ENCODE measurements around the gene SHFL.
A peak's percentile ranks its signal among the peaks of the same experiment; 100 is the strongest.

SHFL gene

DNA sequence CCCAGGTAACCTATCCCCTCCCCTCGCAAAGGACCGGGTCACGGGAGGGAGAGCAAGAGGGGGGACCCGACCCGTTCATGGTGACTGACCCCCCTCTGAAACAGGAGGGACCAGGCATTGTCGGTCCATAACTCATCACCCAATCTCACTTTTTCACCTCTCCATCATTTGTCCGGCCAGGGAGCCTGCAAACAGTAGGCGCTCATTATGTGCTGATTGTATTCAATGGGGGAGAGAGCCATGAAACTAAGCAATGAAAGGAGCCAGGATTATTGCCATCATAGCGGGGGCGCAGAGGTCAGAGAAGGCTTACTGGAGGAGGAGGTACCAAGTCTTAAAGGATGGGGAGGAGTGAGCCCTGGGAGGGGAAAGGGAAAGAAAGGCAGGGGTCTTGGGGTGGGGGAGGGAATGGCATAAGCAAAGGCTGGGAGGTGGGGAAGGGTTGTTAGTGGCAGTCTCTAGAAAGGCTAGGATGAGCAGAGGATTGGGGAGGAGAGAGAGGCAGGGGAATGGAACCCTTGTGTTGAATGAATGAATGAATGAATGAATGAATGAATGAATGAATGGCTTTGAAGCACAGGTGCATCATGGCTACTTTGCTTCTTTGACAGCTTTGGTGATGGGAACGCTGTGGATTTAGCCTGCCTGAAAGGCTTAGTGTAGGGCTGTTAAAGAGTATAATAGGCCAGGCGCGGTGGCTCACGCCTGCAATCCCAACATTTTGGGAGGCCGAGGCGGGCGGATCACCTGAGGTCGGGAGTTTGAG, 1.4 kb downstream of the SHFL start:
- DNase-seq (ENCODE audit: low read depth in 3 of 3): no peak

DNA sequence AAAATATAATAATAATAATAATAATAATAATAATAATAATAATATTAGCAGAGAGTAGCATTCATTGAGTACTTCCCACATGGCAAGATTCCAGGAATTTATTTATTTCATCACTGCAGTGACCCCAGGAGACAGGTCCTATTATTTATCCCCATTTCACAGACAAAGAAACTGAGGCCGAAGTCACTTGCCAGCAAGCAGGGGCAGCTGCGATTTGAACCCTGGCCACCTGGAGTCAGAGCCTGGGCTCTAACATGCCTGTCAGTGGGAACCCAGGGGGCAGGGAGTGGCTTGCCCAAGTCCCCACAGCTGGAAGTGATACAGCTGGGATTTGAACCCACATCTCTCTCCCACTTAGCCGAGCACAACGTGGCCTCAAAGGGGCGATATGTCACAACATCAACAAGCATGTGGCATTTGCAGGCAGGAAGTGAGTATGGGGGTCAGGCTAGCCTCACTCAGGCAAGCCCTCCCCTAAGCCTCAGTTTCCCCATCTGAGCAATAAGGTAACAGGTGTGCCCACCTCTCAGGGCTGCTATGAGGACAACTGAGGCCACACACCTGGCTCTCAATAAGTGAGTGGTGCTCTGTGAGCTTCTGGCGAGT, 2.9 kb downstream of the SHFL start:
- no peak for DNase-seq (ENCODE audit: low read depth in 3 of 3)

- no peak for DNase-seq (ENCODE audit: low read depth in 3 of 3)
Observed at GRCh38 chr19:10089801-10090375, 3.8 kb downstream of the SHFL start.

- no peak for DNase-seq (ENCODE audit: low read depth in 3 of 3)
Observed at GRCh38 chr19:10091370-10091687, 5.2 kb downstream of the SHFL start.

DNA sequence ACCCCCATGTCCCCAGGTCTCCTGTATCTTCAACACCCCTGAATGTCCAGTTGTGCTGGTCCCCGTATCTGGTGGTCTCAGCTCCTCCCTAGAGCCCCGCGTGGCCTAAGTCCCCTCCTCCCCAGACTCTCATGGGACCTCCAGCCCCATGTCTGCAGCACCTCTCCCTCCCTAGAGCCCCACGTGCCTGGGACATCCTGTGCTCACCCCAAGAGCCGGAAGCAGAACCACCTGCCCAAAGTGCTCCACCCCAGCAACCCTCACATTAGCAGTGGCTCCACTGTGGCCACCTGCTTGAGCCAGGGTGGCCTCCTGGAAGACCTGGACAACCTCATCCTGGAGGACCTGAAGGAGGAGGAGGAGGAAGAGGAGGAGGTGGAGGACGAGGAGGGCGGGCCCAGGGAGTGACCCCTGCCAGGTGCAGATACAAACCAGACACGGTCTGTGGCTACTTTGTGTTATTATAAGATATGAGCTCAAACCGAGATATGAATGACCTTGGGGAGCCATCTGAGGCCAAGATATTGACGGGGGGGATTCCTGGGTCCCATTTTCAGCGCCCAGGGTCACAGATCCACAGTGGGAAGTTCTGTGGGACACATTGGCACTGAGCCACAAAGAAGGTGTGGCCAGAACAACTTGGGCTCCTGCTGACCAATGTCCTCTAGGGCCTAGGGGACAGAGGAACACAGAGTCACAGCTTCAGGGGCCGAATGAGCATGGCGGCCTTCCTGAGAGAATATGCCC, 6.0 kb downstream of the SHFL start:
- no peak for DNase-seq (ENCODE audit: low read depth in 3 of 3)

GRCh38 chr19:10092648-10093294, 6.7 kb downstream of the SHFL start:
- DNase-seq (ENCODE audit: low read depth in 3 of 3): no peak

DNA sequence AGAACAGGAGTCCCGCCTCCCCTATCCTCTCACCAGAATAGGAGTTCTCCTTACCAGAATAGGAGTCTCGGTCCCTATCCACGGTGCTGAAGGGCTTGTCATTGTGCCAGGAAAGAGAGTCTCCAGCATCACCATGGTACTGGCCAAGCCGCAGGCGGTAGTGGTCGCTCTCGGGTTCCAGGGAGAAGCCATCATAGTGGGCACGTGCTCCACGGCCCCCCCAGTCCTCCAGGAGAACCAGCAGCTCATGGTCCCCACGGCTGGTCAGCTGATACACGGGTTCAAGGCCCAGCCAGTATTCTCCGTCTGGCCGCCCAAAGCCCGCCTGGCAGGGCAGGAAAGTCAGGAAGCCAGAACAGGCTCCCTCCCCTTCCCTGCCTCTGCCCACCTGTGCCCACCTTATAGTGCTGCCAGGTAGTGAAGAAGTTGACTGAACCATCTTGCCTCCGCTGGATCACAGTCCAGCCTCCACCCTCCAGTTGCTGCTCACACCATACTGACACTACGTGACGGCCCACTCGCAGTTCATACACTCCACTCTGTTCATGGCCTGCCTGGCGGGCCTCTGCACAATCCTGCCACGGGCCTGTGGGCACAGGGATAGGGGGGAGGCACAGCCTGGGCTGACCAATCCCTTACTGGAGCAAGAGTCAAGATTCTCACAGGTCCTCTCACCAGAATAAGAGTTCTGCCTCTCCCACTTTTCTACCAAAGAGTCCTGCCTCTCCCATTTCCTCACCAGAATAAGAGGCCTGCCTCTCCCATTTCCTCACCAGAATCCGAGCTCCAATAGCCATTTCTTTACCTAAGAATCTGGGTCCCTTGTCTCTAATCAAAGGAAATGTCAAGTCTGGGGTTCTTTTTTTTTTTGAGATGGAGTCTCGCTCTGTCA, 7.4 kb downstream of the SHFL start:
- no peak for DNase-seq (ENCODE audit: low read depth in 3 of 3)

- no peak for DNase-seq (ENCODE audit: low read depth in 3 of 3)
Observed at GRCh38 chr19:10095622-10095947, 9.5 kb downstream of the SHFL start.

GRCh38 chr19:10095948-10096614, 10.0 kb downstream of the SHFL start:
- peak; percentile 72 to 84 (median 78) for DNase-seq (ENCODE audit: low read depth in 3 of 3)

GRCh38 chr19:10096615-10096963, 10.5 kb downstream of the SHFL start:
- DNase-seq (ENCODE audit: low read depth in 3 of 3): no peak

DNA sequence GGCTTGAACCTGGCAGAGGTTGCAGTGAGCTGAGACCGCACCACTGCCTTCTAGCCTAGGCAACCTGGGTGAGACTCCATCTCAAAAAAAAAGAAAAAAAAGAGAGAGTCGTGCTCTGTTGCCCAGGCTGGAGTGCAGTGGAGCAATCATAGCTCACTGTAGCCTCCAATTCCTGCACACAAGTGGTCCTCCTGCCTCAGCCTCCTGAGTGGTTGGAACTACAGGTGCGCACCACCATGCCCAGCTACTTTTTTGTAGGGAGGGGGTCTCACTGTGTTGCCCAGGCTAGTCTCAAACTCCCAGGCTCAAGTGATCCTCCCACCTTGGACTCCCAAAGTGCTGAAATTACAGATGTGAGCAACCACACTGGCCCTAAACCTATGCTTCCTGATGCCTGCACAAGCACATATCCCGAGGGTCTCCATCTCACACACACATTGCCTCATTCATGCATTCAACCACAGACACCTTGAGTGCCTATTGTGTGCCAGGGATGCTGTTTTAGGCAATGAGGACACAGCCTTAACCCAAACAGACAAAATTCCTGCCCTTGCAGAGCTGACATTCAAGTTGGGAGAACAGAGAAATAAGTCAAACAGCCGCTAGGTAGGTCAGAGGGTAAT, 14.2 kb downstream of the SHFL start:
- DNase-seq (ENCODE audit: low read depth in 3 of 3): no peak

DNA sequence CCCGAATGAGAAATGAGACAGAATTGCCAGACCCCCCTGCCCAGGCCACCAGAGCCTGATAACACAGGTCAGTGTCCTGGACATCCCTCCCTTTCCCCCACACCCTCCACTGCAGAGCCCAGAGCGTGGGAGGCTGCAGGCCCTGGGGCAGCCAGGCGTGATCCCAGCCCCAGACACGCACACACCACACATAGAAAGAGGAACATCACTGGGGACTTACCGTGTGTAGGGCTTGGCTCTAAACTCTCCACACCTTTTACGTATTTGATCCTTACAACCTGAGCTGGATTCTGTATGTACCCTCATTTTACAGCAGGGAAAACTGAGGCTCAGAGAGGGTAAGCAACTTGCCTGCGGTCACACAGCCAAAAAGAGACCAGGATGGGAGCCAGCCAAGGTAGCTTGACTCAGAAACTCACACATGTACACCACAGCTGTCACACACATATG, 16.7 kb downstream of the SHFL start:
- no peak for DNase-seq (ENCODE audit: low read depth in 3 of 3)

- DNase-seq (ENCODE audit: low read depth in 3 of 3): no peak
Observed at GRCh38 chr19:10104130-10104513, 18.0 kb downstream of the SHFL start.

GRCh38 chr19:10104665-10105508, 18.8 kb downstream of the SHFL start:
- DNase-seq (ENCODE audit: low read depth in 3 of 3): peak in 2 of 3 experiments; percentile 68 to 73

DNA sequence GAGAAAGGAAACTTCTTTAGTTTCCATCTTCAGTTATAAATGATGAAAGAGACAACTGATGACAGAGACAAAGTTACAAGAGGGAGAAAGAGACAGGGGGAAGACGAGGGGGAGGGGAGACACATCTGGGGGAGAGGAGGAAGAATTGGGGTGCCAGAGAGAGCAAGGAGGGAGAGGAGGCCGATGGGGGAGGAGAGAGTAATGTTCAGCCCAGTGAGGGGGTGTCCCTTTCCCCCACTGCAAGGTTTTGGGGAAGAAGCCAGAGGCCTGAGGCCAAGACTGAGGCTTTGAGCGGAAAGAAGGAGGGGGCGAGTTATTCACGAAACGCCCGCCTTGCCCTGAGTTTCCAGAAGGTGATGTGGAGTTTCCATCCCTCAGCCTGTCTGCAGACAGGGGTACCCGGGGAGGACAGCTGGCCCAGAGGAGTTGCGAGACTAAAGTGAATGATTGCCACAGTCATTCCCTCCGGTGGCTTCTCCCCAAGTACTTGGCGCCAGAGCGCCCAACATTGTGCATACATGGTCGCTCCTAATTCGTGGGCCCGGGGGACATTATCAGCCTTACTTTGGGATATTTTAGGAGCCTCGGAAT, 19.5 kb downstream of the SHFL start:
- peak; percentile 70 to 87 (median 78) for DNase-seq (ENCODE audit: low read depth in 3 of 3)

- peak; percentile 96 for DNase-seq (ENCODE audit: low read depth in 3 of 3)
Observed at GRCh38 chr19:10106100-10106936, 20.2 kb downstream of the SHFL start, which contains the start of gene PPAN. Gene PPAN, plus strand, starts transcription at chr19:10106362. Its CDS starts 33 bp downstream, at chr19:10106395.

- no peak for DNase-seq (ENCODE audit: low read depth in 3 of 3)
Observed at GRCh38 chr19:10107254-10107653, 21.1 kb downstream of the SHFL start.

- DNase-seq (ENCODE audit: low read depth in 3 of 3): no peak
Observed at GRCh38 chr19:10107817-10108367, 21.8 kb downstream of the SHFL start.

Data from stimulated activated CD4-positive, alpha-beta T cell treated with anti-CD3 and anti-CD28 coated beads, TNF-alpha, amount 100 ng/mL, for 24 hours (primary cell).